OCI-LY1 (cell line): ENCODE results near the gene RASL12.
"Not testable (repeated sequence)": the region's sequence is repeated elsewhere in the genome, so short reads cannot be mapped to it uniquely, and the experiment has no call there.

Experiments
- H2AFZ ChIP-seq: fragments of 200-600 bp; sonication (generic), shearing (Covaris generic); 2 replicates; pipeline ENCODE4 v1.6.0; 2014; ENCODE audit warnings: antibody characterized with exemption, mild to moderate bottlenecking, low read length
- H3F3A ChIP-seq: fragments of 200-600 bp; sonication (generic), shearing (Covaris generic); 2 replicates; pipeline ENCODE4 v1.6.0; 2014; ENCODE audit warnings: mild to moderate bottlenecking, antibody characterized with exemption, low read length, moderate library complexity; ENCODE audit not compliant: insufficient read depth
- H3K27ac ChIP-seq: fragments of 200-600 bp; sonication (generic); 2 replicates; pipeline ENCODE4 v1.5.1; 2014; ENCODE audit warnings: low read length, mixed run types, mild to moderate bottlenecking, low read depth; ENCODE audit not compliant: poor library complexity, severe bottlenecking
- H3K27me3 ChIP-seq: fragments of 200-600 bp; sonication (generic); 2 replicates; pipeline ENCODE4 v1.6.0; 2014; ENCODE audit warnings: antibody characterized with exemption, mild to moderate bottlenecking, low read length, moderate library complexity; ENCODE audit not compliant: insufficient read depth
- H3K36me3 ChIP-seq: fragments of 200-600 bp; sonication (generic); 2 replicates; pipeline ENCODE4 v1.6.1; 2014; ENCODE audit warnings: mild to moderate bottlenecking, antibody characterized with exemption, low read length, moderate library complexity, mixed read lengths; ENCODE audit not compliant: insufficient read depth
- H3K4me1 ChIP-seq: fragments of 200-600 bp; sonication (generic); 2 replicates; pipeline ENCODE4 v1.5.1; 2014; ENCODE audit warnings: mild to moderate bottlenecking, low read length, moderate library complexity; ENCODE audit not compliant: insufficient read depth, severe bottlenecking
- H3K4me2 ChIP-seq: fragments of 200-600 bp; sonication (generic), shearing (Covaris generic); 2 replicates; pipeline ENCODE4 v1.6.1; 2014; ENCODE audit warnings: low read length
- H3K4me3 ChIP-seq: fragments of 200-600 bp; sonication (generic); 2 replicates; pipeline ENCODE4 v1.5.1; 2014; ENCODE audit warnings: low read length, low read depth, mild to moderate bottlenecking, mixed read lengths; ENCODE audit not compliant: poor library complexity, severe bottlenecking
- H3K79me2 ChIP-seq: fragments of 200-600 bp; shearing (Covaris generic); 2 replicates; pipeline ENCODE4 v1.6.1; 2016; ENCODE audit warnings: mixed run types, low read length, mixed read lengths; ENCODE audit not compliant: insufficient read depth
- H3K9ac ChIP-seq: fragments of 200-600 bp; sonication (generic), shearing (Covaris generic); 2 replicates; pipeline ENCODE4 v1.6.1; 2014; ENCODE audit warnings: mild to moderate bottlenecking, low read length, mixed read lengths
- H3K9me2 ChIP-seq: fragments of 200-600 bp; sonication (generic), shearing (Covaris generic); 2 replicates; pipeline ENCODE4 v1.6.1; 2014; ENCODE audit warnings: low read depth, mild to moderate bottlenecking, low read length, mixed read lengths
- H3K9me3 ChIP-seq: fragments of 200-600 bp; shearing (Covaris generic); 2 replicates; pipeline ENCODE4 v1.6.1; 2014; ENCODE audit warnings: low read length, mixed read lengths
- H4K20me1 ChIP-seq: fragments of 200-600 bp; sonication (generic), shearing (Covaris generic); 2 replicates; pipeline ENCODE4 v1.6.0; 2016; ENCODE audit warnings: mild to moderate bottlenecking, low read length; ENCODE audit not compliant: insufficient read depth
- CTCF ChIP-seq: fragments of 200-600 bp; sonication (generic), shearing (Covaris generic); IDR thresholded peaks from 2 replicates; pipeline ENCODE4 v1.5.1; 2017; ENCODE audit warnings: mild to moderate bottlenecking, antibody characterized with exemption, low read length, moderate library complexity, mixed read lengths
- EZH2 ChIP-seq: fragments of 200-600 bp; sonication (generic), shearing (Covaris generic); IDR thresholded peaks from 2 replicates; pipeline ENCODE4 v1.8.0; 2017; ENCODE audit warnings: borderline replicate concordance, mixed run types, mild to moderate bottlenecking, antibody characterized with exemption, low read length, moderate library complexity, mixed read lengths

Gene RASL12

GRCh38 chr15:65100442-65100841 is 32.7 kb upstream of the RASL12 start:
- peaks cover 24% of the 10 kb centered on the region; the same call in 1 of the 2 replicates for H3K36me3 ChIP-seq
- no peak overlapping the region for H3K4me2 ChIP-seq
- H4K20me1 ChIP-seq, result no peaks in the 10 kb centered on the region
- no peak overlapping the region for H3K4me3 ChIP-seq
- H2AFZ ChIP-seq, result no peak overlapping the region
- H3K9ac ChIP-seq, result no peak overlapping the region
- TF ChIP-seq CTCF (no peak), EZH2 (no peak)
- no peaks in the 10 kb centered on the region for H3K9me3 ChIP-seq
- no peaks in the 10 kb centered on the region for H3K4me1 ChIP-seq
- H3K9me2 ChIP-seq, result no peaks in the 10 kb centered on the region
- H3K27me3 ChIP-seq, result no peaks in the 10 kb centered on the region
- H3F3A ChIP-seq, result no peaks in the 10 kb centered on the region
- H3K79me2 ChIP-seq, result no peaks in the 10 kb centered on the region
- H3K27ac ChIP-seq, result no peak overlapping the region

GRCh38 chr15:65099801-65100200 is 32.0 kb upstream of the RASL12 start:
- H3K27ac ChIP-seq, H3K4me1 ChIP-seq, H3K27me3 ChIP-seq, H3K4me2 ChIP-seq, H3F3A ChIP-seq, H3K9me2 ChIP-seq, H3K9ac ChIP-seq, H2AFZ ChIP-seq, H3K9me3 ChIP-seq, H4K20me1 ChIP-seq, H3K79me2 ChIP-seq, H3K4me3 ChIP-seq: not testable (repeated sequence)
- peaks cover 19% of the 10 kb centered on the region; the same call in 1 of the 2 replicates for H3K36me3 ChIP-seq

GRCh38 chr15:65099336-65099735 is 31.5 kb upstream of the RASL12 start:
- no peaks in the 10 kb centered on the region for H3K27me3 ChIP-seq
- no peaks in the 10 kb centered on the region for H3F3A ChIP-seq
- no peak overlapping the region for H3K9ac ChIP-seq
- H3K36me3 ChIP-seq, result peaks cover 19% of the 10 kb centered on the region; the same call in 1 of the 2 replicates
- H3K4me2 ChIP-seq, result no peak overlapping the region
- H3K27ac ChIP-seq, result no peak overlapping the region
- H3K9me2 ChIP-seq, result no peaks in the 10 kb centered on the region
- no peaks in the 10 kb centered on the region for H3K4me1 ChIP-seq
- no peaks in the 10 kb centered on the region for H4K20me1 ChIP-seq
- no peaks in the 10 kb centered on the region for H3K9me3 ChIP-seq
- no peak overlapping the region for H2AFZ ChIP-seq
- H3K79me2 ChIP-seq, result no peaks in the 10 kb centered on the region
- TF ChIP-seq CTCF (no peak), EZH2 (no peak)
- H3K4me3 ChIP-seq, result no peak overlapping the region

- Histone ChIP-seq H4K20me1 (no peaks in the 10 kb centered on the region), H2AFZ (no peak overlapping the region), H3K27ac (no peak overlapping the region), H3K27me3 (no peaks in the 10 kb centered on the region), H3F3A (no peaks in the 10 kb centered on the region), H3K9me3 (no peaks in the 10 kb centered on the region), H3K9ac (no peak overlapping the region), H3K36me3 (peaks cover 19% of the 10 kb centered on the region; the same call in 1 of the 2 replicates), H3K4me2 (no peak overlapping the region), H3K79me2 (no peaks in the 10 kb centered on the region), H3K9me2 (no peaks in the 10 kb centered on the region), H3K4me1 (no peaks in the 10 kb centered on the region), H3K4me3 (no peak overlapping the region)
- TF ChIP-seq CTCF (no peak), EZH2 (no peak)
These were observed 30.0 kb upstream of the RASL12 start for GRCh38 chr15:65097651-65098263.
